ENCODE results near the gene ZCCHC7. TPM values are rescaled to one million over a fixed set of nuclear protein-coding genes. Genes with fewer than 3 reads are reported as not detected.

Gene ZCCHC7
- total RNA-seq, 1 donor from 2014 or later: 25.1 TPM

DNA sequence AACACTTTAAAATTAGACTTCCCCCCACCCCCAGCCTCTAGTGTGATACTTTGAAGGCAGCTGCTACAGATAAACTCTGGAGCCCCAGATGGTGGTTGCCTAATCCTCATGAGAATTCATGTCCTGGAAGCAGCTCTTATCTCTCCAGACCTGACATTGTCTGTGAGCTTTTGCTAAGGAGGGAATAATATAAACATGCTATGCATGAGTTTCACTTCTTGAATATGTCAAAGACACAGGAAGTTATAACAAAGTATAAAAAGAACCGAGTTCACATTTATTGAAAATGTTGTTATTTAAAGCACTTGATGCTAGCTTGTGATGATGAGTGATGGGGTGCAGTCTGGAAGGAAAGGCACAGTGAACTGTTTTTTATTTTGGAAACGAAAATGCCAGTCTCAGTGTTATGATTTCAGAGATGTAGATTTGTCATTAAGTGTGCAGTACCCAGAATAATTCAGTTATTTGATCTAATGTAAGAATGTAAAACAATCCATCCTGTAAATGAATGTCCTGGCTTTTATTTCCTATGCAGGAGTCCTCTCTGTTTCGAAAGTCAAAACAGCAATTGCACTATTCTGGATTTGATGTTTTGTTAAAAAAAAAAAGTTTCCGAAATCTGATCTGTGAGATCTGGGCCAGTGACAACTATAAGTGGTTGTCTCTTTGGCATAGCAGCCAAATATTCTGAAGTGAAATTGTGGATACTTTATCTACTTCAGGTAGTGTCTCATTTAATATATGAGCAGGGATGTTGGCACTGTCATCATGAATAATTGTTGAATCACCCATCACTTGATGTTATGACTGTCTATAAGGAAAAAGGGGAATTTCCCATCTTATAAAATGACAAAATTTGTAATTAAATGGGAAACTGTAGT, 77.0 kb downstream of the ZCCHC7 start:
- Histone ChIP-seq H3K27ac (no peak overlapping the region), H3K4me3 (no peak overlapping the region), H3K36me3 (no peaks in the 10 kb centered on the region), H3K9me3 (no peaks in the 10 kb centered on the region), H3K27me3 (no peaks in the 10 kb centered on the region), H3K4me1 (peaks cover 5 to 7% of the 10 kb centered on the region in 2 donors)
- no peak for DNase-seq (ENCODE audit: low spot score in 2 of 2)
- TF ChIP-seq, protein P1, sequence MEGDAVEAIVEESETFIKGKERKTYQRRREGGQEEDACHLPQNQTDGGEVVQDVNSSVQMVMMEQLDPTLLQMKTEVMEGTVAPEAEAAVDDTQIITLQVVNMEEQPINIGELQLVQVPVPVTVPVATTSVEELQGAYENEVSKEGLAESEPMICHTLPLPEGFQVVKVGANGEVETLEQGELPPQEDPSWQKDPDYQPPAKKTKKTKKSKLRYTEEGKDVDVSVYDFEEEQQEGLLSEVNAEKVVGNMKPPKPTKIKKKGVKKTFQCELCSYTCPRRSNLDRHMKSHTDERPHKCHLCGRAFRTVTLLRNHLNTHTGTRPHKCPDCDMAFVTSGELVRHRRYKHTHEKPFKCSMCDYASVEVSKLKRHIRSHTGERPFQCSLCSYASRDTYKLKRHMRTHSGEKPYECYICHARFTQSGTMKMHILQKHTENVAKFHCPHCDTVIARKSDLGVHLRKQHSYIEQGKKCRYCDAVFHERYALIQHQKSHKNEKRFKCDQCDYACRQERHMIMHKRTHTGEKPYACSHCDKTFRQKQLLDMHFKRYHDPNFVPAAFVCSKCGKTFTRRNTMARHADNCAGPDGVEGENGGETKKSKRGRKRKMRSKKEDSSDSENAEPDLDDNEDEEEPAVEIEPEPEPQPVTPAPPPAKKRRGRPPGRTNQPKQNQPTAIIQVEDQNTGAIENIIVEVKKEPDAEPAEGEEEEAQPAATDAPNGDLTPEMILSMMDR (IDR thresholded peaks at IDR 0.05): no peak
- intact Hi-C loops (cut with DNase I): no loop called here

DNA sequence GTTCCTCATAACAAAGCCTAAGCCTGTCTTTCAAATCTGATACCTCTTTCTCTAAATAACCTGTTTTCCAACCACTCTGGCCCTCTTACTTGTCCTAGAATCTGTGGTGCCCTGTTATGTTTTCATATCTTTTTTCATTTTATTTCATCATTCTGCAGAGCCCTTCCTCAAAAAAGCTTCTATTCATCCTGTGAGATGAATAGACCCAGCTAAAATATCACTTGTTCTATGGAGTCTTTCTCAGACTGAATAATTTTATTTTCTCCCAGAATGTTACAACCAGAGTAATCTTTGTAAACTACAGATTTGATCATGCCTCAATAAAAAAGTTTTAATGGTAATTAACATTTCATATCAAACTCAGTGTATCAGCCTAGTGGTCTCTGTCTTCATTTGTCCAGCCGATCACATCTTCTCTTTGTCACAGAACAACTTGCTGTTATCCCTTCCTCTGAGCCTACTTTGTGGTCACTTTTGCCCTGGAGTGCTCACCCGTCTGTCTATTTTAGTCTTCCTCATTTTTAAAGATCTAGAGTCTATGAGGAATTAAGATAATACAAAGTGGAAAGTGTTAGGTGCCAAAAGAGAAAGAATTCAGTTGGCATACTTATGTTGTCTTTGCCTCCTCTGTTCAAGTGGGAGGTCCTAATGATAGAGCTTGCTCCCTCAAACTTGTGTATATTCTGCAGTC, 77.8 kb downstream of the ZCCHC7 start:
- H3K9me3 ChIP-seq: no peaks in the 10 kb centered on the region
- no peak overlapping the region for H3K27ac ChIP-seq
- intact Hi-C loops (cut with DNase I): no loop called here
- H3K4me3 ChIP-seq: no peak overlapping the region
- H3K27me3 ChIP-seq: no peaks in the 10 kb centered on the region
- no peaks in the 10 kb centered on the region for H3K36me3 ChIP-seq
- DNase-seq (ENCODE audit: low spot score in 2 of 2): no peak
- H3K4me1 ChIP-seq: peaks cover 5 to 7% of the 10 kb centered on the region in 2 donors
- TF ChIP-seq, protein P1 (IDR thresholded peaks at IDR 0.05): no peak

DNA sequence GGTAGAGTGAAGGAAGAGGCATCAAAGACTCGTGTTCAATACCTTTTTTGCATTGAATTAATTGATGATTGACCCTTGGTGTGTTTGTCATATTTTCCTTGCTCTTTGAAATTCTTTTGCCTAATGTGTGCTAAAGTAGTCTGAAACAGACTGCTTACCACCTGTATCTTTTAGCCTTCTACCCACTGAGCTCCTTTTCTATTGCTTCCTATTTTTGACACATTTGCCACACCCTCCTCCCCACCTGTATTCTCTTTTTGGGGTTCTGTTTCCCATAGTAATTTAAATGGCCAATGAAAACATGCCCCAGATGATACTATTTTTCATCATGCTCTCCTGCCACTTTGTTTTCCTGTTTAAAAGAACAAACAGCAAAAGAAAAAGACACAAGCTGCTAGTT, 78.5 kb downstream of the ZCCHC7 start:
- TF ChIP-seq, protein P1 (IDR thresholded peaks at IDR 0.05): no peak
- Histone ChIP-seq H3K27me3 (no peaks in the 10 kb centered on the region), H3K36me3 (no peaks in the 10 kb centered on the region), H3K4me1 (peaks cover 5 to 7% of the 10 kb centered on the region in 2 donors), H3K9me3 (peaks cover 0 to 2% of the 10 kb centered on the region in 2 donors), H3K4me3 (no peak overlapping the region), H3K27ac (no peak overlapping the region)
- no peak for DNase-seq (ENCODE audit: low spot score in 2 of 2)
- intact Hi-C loops (cut with DNase I): no loop called here

DNA sequence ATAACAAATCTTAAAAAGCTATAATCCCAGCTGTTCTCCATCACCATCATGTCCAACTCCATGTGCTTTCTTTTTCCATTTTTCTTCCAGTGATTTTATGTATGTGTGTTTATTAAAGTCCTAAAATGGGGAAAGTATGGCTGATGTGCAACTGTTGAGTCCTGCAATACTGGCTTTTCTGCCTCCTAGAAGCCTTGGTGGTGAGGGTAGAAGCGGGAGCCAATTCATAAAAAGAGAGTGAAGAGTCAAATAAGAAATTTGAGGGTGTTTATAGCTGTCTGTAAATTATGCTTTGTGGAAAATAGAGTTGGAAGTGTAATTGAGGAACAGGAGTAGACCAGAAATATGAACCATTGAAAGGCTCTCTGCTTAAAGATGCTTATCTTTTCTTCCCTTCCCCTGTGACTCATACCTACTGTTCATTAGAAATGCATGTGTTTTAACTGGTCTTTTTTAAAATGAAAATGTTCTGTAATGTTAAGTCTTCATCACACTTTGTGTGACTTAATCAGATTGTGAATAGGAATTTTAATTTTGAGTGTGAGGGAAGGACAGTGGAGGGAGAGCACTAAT, 80.1 kb downstream of the ZCCHC7 start:
- Histone ChIP-seq H3K27ac (no peak overlapping the region), H3K27me3 (no peaks in the 10 kb centered on the region), H3K9me3 (peaks cover 0 to 11% of the 10 kb centered on the region in 2 donors), H3K4me1 (peaks cover 5 to 7% of the 10 kb centered on the region in 2 donors), H3K4me3 (no peak overlapping the region), H3K36me3 (no peaks in the 10 kb centered on the region)
- intact Hi-C loops (cut with DNase I): no loop called here
- DNase-seq (ENCODE audit: low spot score in 2 of 2): no peak
- TF ChIP-seq, protein P1 (IDR thresholded peaks at IDR 0.05): no peak

DNA sequence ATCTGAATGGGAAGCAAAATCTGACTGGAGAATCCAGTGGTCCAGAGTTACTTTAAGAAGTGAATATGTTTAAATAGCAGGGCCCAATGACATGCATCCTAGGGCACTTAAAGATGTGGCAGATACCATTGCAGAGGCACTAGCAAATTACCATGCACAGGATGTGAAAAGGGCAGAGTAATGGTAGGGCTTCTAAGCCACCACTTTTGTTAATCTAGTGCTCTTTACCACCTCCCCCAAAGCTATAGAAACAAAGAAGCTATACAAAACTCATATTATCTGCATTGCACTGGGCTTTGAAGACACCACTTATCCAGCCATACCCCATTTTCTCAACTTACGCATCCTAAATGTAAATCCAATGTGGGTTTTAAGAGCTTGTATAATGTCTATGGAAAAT, 81.2 kb downstream of the ZCCHC7 start:
- TF ChIP-seq, protein P1 (IDR thresholded peaks at IDR 0.05): no peak
- peaks cover 0 to 3% of the 10 kb centered on the region in 2 donors for H3K36me3 ChIP-seq
- intact Hi-C loops (cut with DNase I): no loop called here
- H3K9me3 ChIP-seq: peaks cover 0 to 11% of the 10 kb centered on the region in 2 donors
- H3K4me3 ChIP-seq: no peak overlapping the region
- H3K27ac ChIP-seq: no peak overlapping the region
- H3K27me3 ChIP-seq: no peaks in the 10 kb centered on the region
- peaks cover 5 to 7% of the 10 kb centered on the region in 2 donors for H3K4me1 ChIP-seq
- no peak for DNase-seq (ENCODE audit: low spot score in 2 of 2)
